ENCODE measurements around the gene COMMD10. TPM values are rescaled to one million over a fixed set of nuclear protein-coding genes. Genes with fewer than 3 reads are reported as not detected.
A peak's percentile ranks its signal among the peaks of the same experiment; 100 is the strongest.

The COMMD10 gene
- 20.4 and 35.8 TPM in 2 replicates for total RNA-seq (2012; rRNA removed)
- 9.5 and 12.8 TPM in 2 replicates for polyA plus RNA-seq (2012; rRNA removed)
- 1.8 and 2.3 TPM in 2 replicates for polyA plus RNA-seq (2012; cell fraction: cytosol; rRNA removed)
- polyA plus RNA-seq (2012; cell fraction: nucleus; rRNA removed; ENCODE audit: low replicate concordance), result 0.90 and 6.6 TPM in 2 replicates
- percentile 67 among the genes with signal in this experiment for Bru-seq, nascent RNA
- percentile 53 among the genes with signal in this experiment for BruChase-seq, experiment 1, labeled RNA remaining after a 6-hour chase
- percentile 62 among the genes with signal in this experiment for BruChase-seq, experiment 2, labeled RNA remaining after a 2-hour chase
- long read RNA-seq, transcript COMMD10-201 (7 exons, 1,469 nt), result major isoform, 22 of 28 reads
- long read RNA-seq, partial matches to known transcripts, result 1 of 28 reads
- long read RNA-seq, other reads (novel, unspliced or antisense), result 5 of 28 reads

GRCh38 chr5:116084871-116085715 lies at the start of gene COMMD10:
COMMD10 (plus strand) TSS chr5:116085025.
- dilution Hi-C loops (cut with HindIII; ENCODE audit: low sequenced_read_pairs, unreplicated experiment) (no loop called here), intact Hi-C loops (cut with micrococcal nuclease) (no loop called here), in situ Hi-C loops (cut with MboI; ENCODE audit: low sequenced_read_pairs) (no loop called here)
- Histone ChIP-seq H2BK20ac (ENCODE audit: low read depth, low read length) (no peak within 1 kb of the TSS), H2BK15ac (ENCODE audit: low read depth, low read length) (peak within 1 kb of the TSS; percentile 2; the same call in 1 of the 3 replicates), H3K18ac (ENCODE audit: low read depth, low read length) (peak within 1 kb of the TSS; percentile 54; the same call in 1 of the 2 replicates), H3K4me1 (ENCODE audit: control insufficient read depth, insufficient read depth, low read length) (peaks cover 6% of the 10 kb centered on the region; the same call in 1 of the 2 replicates), H3K56ac (ENCODE audit: extremely low read depth, insufficient read depth, low read length) (peak within 1 kb of the TSS; percentile 64), H3K4ac (ENCODE audit: low read depth, low read length) (peak within 1 kb of the TSS; percentile 96), H3K23ac (ENCODE audit: low read depth, low read length) (peak within 1 kb of the TSS; percentile 73; the same call in 1 of the 2 replicates), H4K5ac (ENCODE audit: low read depth, low read length) (peak within 1 kb of the TSS; percentile 67), H3K36me3 (ENCODE audit: control insufficient read depth, insufficient read depth, low read length) (no peaks in the 10 kb centered on the region), H2AK9ac (replicated peaks; ENCODE audit: low read depth, low read length, poor library complexity) (peak within 1 kb of the TSS; percentile 63), H3K27ac (ENCODE audit: insufficient read depth, low read length) (peak within 1 kb of the TSS; percentile 64), H3K79me1 (ENCODE audit: low read depth in 1 of 2, low read length in 2 of 2) (peaks cover 14 to 24% of the 10 kb centered on the region in 2 experiments; a peak in 3 of 4 replicates), H3K9me3 (ENCODE audit: control insufficient read depth, insufficient read depth, low read length) (no peaks in the 10 kb centered on the region), H3K14ac (replicated peaks; ENCODE audit: low read depth, low read length) (peak within 1 kb of the TSS; percentile 97), H4K8ac (ENCODE audit: low read depth in 2 of 2, low read length in 2 of 2) (peak within 1 kb of the TSS; percentile 75 to 98), H4K91ac (ENCODE audit: insufficient read depth, low read depth, low read length) (peak within 1 kb of the TSS; percentile 94), H3K27me3 (ENCODE audit: control insufficient read depth, insufficient read depth, low read length) (no peaks in the 10 kb centered on the region), H2BK120ac (ENCODE audit: low read depth, low read length) (peak within 1 kb of the TSS; percentile 72), H3K4me3 (ENCODE audit: insufficient read depth, low read depth, low read length) (peak within 1 kb of the TSS; percentile 71), H3K4me2 (ENCODE audit: low read depth, low read length) (peak within 1 kb of the TSS; percentile 82), H2AK5ac (ENCODE audit: low read depth, low read length) (peak within 1 kb of the TSS; percentile 46), H4K20me1 (ENCODE audit: insufficient read depth, low read length) (no peaks in the 10 kb centered on the region), H3K9me1 (ENCODE audit: insufficient read depth, low read length) (peaks cover 5% of the 10 kb centered on the region; the same call in 1 of the 2 replicates), H2BK5ac (ENCODE audit: low read depth, low read length, poor library complexity, severe bottlenecking) (peak within 1 kb of the TSS; percentile 83), H3K9ac (ENCODE audit: low read depth, low read length) (peak within 1 kb of the TSS; percentile 70), H2AFZ (replicated peaks; ENCODE audit: low read length, poor library complexity) (peak within 1 kb of the TSS; percentile 96)
- DNase-seq (peak; percentile 89), ATAC-seq (ENCODE audit: low read depth) (peak; percentile 93)
- POLR2A ChIA-PET (ENCODE audit: unreplicated experiment), result no interaction called here
- CTCF ChIA-PET, result interaction anchor here (0.7 kb wide), 1 partner anchor 17 kb away, joined by 3 read pairs; no protein-coding TSS in a partner anchor
- peak; percentile 84 for TF ChIP-seq POLR2A (IDR thresholded peaks at IDR 0.05; ENCODE audit: low read depth, low read length)
- TF ChIP-seq BHLHE40 (IDR thresholded peaks at IDR 0.05; ENCODE audit: low read depth, low read length), result peak; percentile 57; the same call in 1 of the 2 replicates
- TF ChIP-seq MXI1 (IDR thresholded peaks at IDR 0.05; ENCODE audit: borderline replicate concordance, low read depth, low read length), result peak; percentile 90; the same call in 1 of the 2 replicates
- 0 out of 2 replicates have a peak, but pooled peaks have one; percentile 1 for TF ChIP-seq FOS (IDR thresholded peaks at IDR 0.05; ENCODE audit: low read depth, low read length)
- TF ChIP-seq MAFK (IDR thresholded peaks at IDR 0.05; ENCODE audit: low read depth, low read length), result no peak
- peak; percentile 78 for TF ChIP-seq USF2 (IDR thresholded peaks at IDR 0.05; ENCODE audit: low read depth, low read length)
- no peak for TF ChIP-seq SMC3 (IDR thresholded peaks at IDR 0.05; ENCODE audit: low read depth, low read length)
- TF ChIP-seq CEBPB (IDR thresholded peaks at IDR 0.05; ENCODE audit: low read depth, low read length), result no peak
- no peak; the same call in 1 of the 2 replicates for TF ChIP-seq MAZ (IDR thresholded peaks at IDR 0.05; ENCODE audit: borderline replicate concordance, low read depth, low read length)
- 1% methylated on average over 33 of the region's 65 CpGs; no CpG with 5 or more reads in 1 of the 2 experiments for WGBS, 2 experiments (ENCODE audit: extremely low coverage in 2 of 2, insufficient read length in 1 of 2)
- BruUV-seq (replicated peaks), result no TSS peak

Measured in IMR-90 (cell line).